ENCODE data around the gene THTPA. TPM values are rescaled to one million over a fixed set of nuclear protein-coding genes. Genes with fewer than 3 reads are reported as not detected.

THTPA gene
- total and polyA plus RNA-seq, 2 of the 13 experiments (the other 11 are each of a cell fraction or from before 2014, with no cell fraction given) = 7.4 to 8.7 TPM

GRCh38 chr14:23546450-23547035 lies 9.5 kb upstream of the THTPA start (continued):
- TF ChIP-seq UBTF (CRISPR knock-in tag; IDR thresholded peaks at IDR 0.05) (no peak), MEIS2 (CRISPR knock-in tag; IDR thresholded peaks at IDR 0.05) (no peak), BATF2 (CRISPR knock-in tag; IDR thresholded peaks at IDR 0.05) (no peak), HDAC2 (CRISPR knock-in tag; IDR thresholded peaks at IDR 0.05) (no peak), BRF2 (CRISPR knock-in tag; IDR thresholded peaks at IDR 0.05) (peak; percentile 50; the same call in 1 of the 2 replicates), ETS1 (CRISPR knock-in tag; IDR thresholded peaks at IDR 0.05) (no peak), NR2C2 (CRISPR knock-in tag; IDR thresholded peaks at IDR 0.05; ENCODE audit: borderline replicate concordance) (0 out of 2 replicates have a peak, but pooled peaks have one; percentile 16), ZNF562 (CRISPR knock-in tag; IDR thresholded peaks at IDR 0.05; ENCODE audit: borderline replicate concordance) (no peak), ZXDC (CRISPR knock-in tag; IDR thresholded peaks at IDR 0.05) (no peak), ADNP (CRISPR knock-in tag; IDR thresholded peaks at IDR 0.05) (no peak), ZNF788 (CRISPR knock-in tag; IDR thresholded peaks at IDR 0.05; ENCODE audit: borderline replicate concordance) (no peak), ONECUT2 (CRISPR knock-in tag; IDR thresholded peaks at IDR 0.05) (no peak), ZBTB33 (CRISPR knock-in tag; IDR thresholded peaks at IDR 0.05) (0 out of 2 replicates have a peak, but pooled peaks have one; percentile 31), AFF4 (CRISPR knock-in tag; IDR thresholded peaks at IDR 0.05) (no peak)

All from HepG2 (cell line).